Stimulated activated naive CD8-positive, alpha-beta T cell treated with anti-CD3 and anti-CD28 coated beads, Interleukin-15, amount 100 ng/mL, for 72 hours (primary cell): ENCODE results near the gene SORT1.
A peak's percentile ranks its signal among the peaks of the same experiment; 100 is the strongest.

Source experiments
- ATAC-seq: fragments of 150-1000 bp; cut with Tn5 transposase; 2 replicates; pipeline ENCODE4 v1.10.0; 2021; ENCODE audit warnings: mild to moderate bottlenecking, moderate library complexity
- DNase-seq, 2 donors: peaks; one replicate each; pipeline ENCODE4 v3.0.0; 2021 to 2022
- H3K27ac Mint-ChIP-seq, 2 donors: one replicate each; pipeline ENCODE4 v1.8.0; 2022; ENCODE audit warnings: mild to moderate bottlenecking in 2 of 2, mixed read lengths in 2 of 2, moderate library complexity in 2 of 2
- H3K27me3 Mint-ChIP-seq: one replicate; pipeline ENCODE4 v1.8.0; 2022; ENCODE audit warnings: mixed read lengths
- H3K4me1 Mint-ChIP-seq: one replicate; pipeline ENCODE4 v1.8.0; 2022; ENCODE audit warnings: mild to moderate bottlenecking, mixed read lengths
- H3K4me3 Mint-ChIP-seq, 2 donors: one replicate each; pipeline ENCODE4 v1.8.0; 2022; ENCODE audit warnings: mild to moderate bottlenecking in 2 of 2, mixed read lengths in 2 of 2, moderate library complexity in 1 of 2
- H3K9me3 Mint-ChIP-seq, 2 donors: one replicate each; pipeline ENCODE4 v1.8.0; 2022; ENCODE audit warnings: mixed read lengths in 2 of 2

The SORT1 gene

GRCh38 chr1:109283748-109284600, 113.7 kb downstream of the SORT1 start:
- peaks cover 33% of the 10 kb centered on the region for H3K4me1 Mint-ChIP-seq
- peak overlapping the region in 1 of 2 donors; percentile 34 for H3K27ac Mint-ChIP-seq

GRCh38 chr1:109282952-109283747, 114.6 kb downstream of the SORT1 start, which contains the start of gene PSRC1:
PSRC1 (minus strand) TSS chr1:109283145.
- peak within 1 kb of the TSS; percentile 97 to 99 for H3K4me3 Mint-ChIP-seq
- ATAC-seq (peak; percentile 95), DNase-seq (peak; percentile 87 to 89)
- no peaks in the 10 kb centered on the region for H3K27me3 Mint-ChIP-seq
- H3K4me1 Mint-ChIP-seq, result peaks cover 33% of the 10 kb centered on the region
- peak within 1 kb of the TSS; percentile 90 to 97 for H3K27ac Mint-ChIP-seq
- H3K9me3 Mint-ChIP-seq, result no peaks in the 10 kb centered on the region

More at GRCh38 chr1:109283748-109284600, 113.7 kb downstream of the SORT1 start:
- Mint-ChIP-seq H3K27me3 (no peaks in the 10 kb centered on the region), H3K9me3 (no peaks in the 10 kb centered on the region), H3K4me3 (peak overlapping the region; percentile 97 to 99)
- no peak for DNase-seq
- ATAC-seq, result no peak

- Mint-ChIP-seq H3K4me3 (peak overlapping the region; percentile 97 to 99), H3K27me3 (no peaks in the 10 kb centered on the region), H3K27ac (peak overlapping the region in 1 of 2 donors; percentile 97), H3K4me1 (peaks cover 33% of the 10 kb centered on the region), H3K9me3 (no peaks in the 10 kb centered on the region)
- ATAC-seq (no peak), DNase-seq (no peak)
Measured at GRCh38 chr1:109282497-109282951, 115.2 kb downstream of the SORT1 start.

GRCh38 chr1:109281680-109282496, 115.8 kb downstream of the SORT1 start:
- Mint-ChIP-seq H3K9me3 (no peaks in the 10 kb centered on the region), H3K4me1 (peaks cover 39% of the 10 kb centered on the region), H3K27me3 (no peaks in the 10 kb centered on the region), H3K4me3 (peak overlapping the region; percentile 97 to 99), H3K27ac (no peak overlapping the region)
- ATAC-seq, result no peak
- DNase-seq, result no peak

GRCh38 chr1:109280862-109281261, 116.9 kb downstream of the SORT1 start:
- Mint-ChIP-seq H3K27me3 (no peaks in the 10 kb centered on the region), H3K4me1 (peaks cover 40% of the 10 kb centered on the region), H3K4me3 (no peak overlapping the region), H3K9me3 (no peaks in the 10 kb centered on the region), H3K27ac (no peak overlapping the region)
- DNase-seq, result no peak
- ATAC-seq, result no peak

GRCh38 chr1:109279615-109280278, 118.0 kb downstream of the SORT1 start:
- no peaks in the 10 kb centered on the region for H3K9me3 Mint-ChIP-seq
- H3K4me3 Mint-ChIP-seq, result no peak overlapping the region
- ATAC-seq (no peak), DNase-seq (no peak)
- H3K27me3 Mint-ChIP-seq, result no peaks in the 10 kb centered on the region
- H3K27ac Mint-ChIP-seq, result no peak overlapping the region
- peaks cover 40% of the 10 kb centered on the region for H3K4me1 Mint-ChIP-seq

- peak; percentile 55 to 67 for DNase-seq
- no peaks in the 10 kb centered on the region for H3K9me3 Mint-ChIP-seq
- H3K4me1 Mint-ChIP-seq, result peaks cover 22% of the 10 kb centered on the region
- H3K27ac Mint-ChIP-seq, result peak overlapping the region in 1 of 2 donors; percentile 28
- ATAC-seq, result peak; percentile 73
- no peaks in the 10 kb centered on the region for H3K27me3 Mint-ChIP-seq
- no peak overlapping the region for H3K4me3 Mint-ChIP-seq
Measured at GRCh38 chr1:109277434-109278204, 120.1 kb downstream of the SORT1 start.

GRCh38 chr1:109275706-109276345, 121.9 kb downstream of the SORT1 start:
- Mint-ChIP-seq H3K9me3 (no peaks in the 10 kb centered on the region), H3K4me3 (no peak overlapping the region), H3K4me1 (peaks cover 7% of the 10 kb centered on the region), H3K27ac (peak overlapping the region in 1 of 2 donors; percentile 66), H3K27me3 (no peaks in the 10 kb centered on the region)
- ATAC-seq, result no peak
- no peak for DNase-seq

- no peaks in the 10 kb centered on the region for H3K9me3 Mint-ChIP-seq
Measured at GRCh38 chr1:109274533-109275476, 122.9 kb downstream of the SORT1 start.

GRCh38 chr1:109273570-109274288, 124.0 kb downstream of the SORT1 start:
- H3K9me3 Mint-ChIP-seq, result no peaks in the 10 kb centered on the region
- DNase-seq (no peak), ATAC-seq (no peak)
- no peaks in the 10 kb centered on the region for H3K27me3 Mint-ChIP-seq
- no peak overlapping the region for H3K4me3 Mint-ChIP-seq
- peaks cover 7% of the 10 kb centered on the region for H3K4me1 Mint-ChIP-seq
- H3K27ac Mint-ChIP-seq, result peak overlapping the region in 1 of 2 donors; percentile 76

More at GRCh38 chr1:109274533-109275476, 122.9 kb downstream of the SORT1 start:
- Mint-ChIP-seq H3K27me3 (no peaks in the 10 kb centered on the region), H3K4me3 (no peak overlapping the region), H3K27ac (no peak overlapping the region), H3K4me1 (peaks cover 7% of the 10 kb centered on the region)
- no peak for DNase-seq
- ATAC-seq, result no peak

- Mint-ChIP-seq H3K4me1 (peaks cover 7% of the 10 kb centered on the region), H3K27me3 (no peaks in the 10 kb centered on the region), H3K27ac (peak overlapping the region; percentile 52 to 80), H3K9me3 (no peaks in the 10 kb centered on the region), H3K4me3 (no peak overlapping the region)
- DNase-seq (no peak), ATAC-seq (no peak)
Measured at GRCh38 chr1:109272831-109273547, 124.7 kb downstream of the SORT1 start.
